ENCODE data around the gene CTSZ. TPM values are rescaled to one million over a fixed set of nuclear protein-coding genes. Genes with fewer than 3 reads are reported as not detected.

CTSZ gene
- total and polyA plus RNA-seq, 10 of the 15 experiments (the other 5 are each of a cell fraction or from before 2014, with no cell fraction given): 6.0 to 301 (median 154) TPM

GRCh38 chr20:58980711-58981627 lies 26.1 kb downstream of the CTSZ start, which contains the start of gene NELFCD:
TSS of gene NELFCD (plus strand) at chr20:58981256. CDS start at chr20:58981310, 54 bp downstream.
- under 1% methylated on average over 58 of the region's 109 CpGs for WGBS (ENCODE audit: insufficient coverage, insufficient replicate concordance, low lambda C conversion rate, missing lambda C conversion rate)
- DNase-seq (ENCODE audit: low read depth, low spot score) (no peak), ATAC-seq (peak; percentile 68), FAIRE-seq (no peak)
- Histone ChIP-seq H3K4me3 (peak within 1 kb of the TSS; percentile 99), H3K9me3 (replicated peaks; ENCODE audit: control insufficient read depth, insufficient read depth, low read length) (no peaks in the 10 kb centered on the region; the same call in 2 of the 3 replicates), H3K27me3 (replicated peaks in 1 of 2; ENCODE audit: control insufficient read depth in 2 of 2, insufficient read depth in 2 of 2, low read length in 1 of 2) (no peaks in the 10 kb centered on the region), H3K4me1 (ENCODE audit: control insufficient read depth, insufficient read depth, low read length) (peaks cover 38% of the 10 kb centered on the region), H3K4me2 (ENCODE audit: control insufficient read depth, insufficient read depth) (peak within 1 kb of the TSS; percentile 93), H3K79me2 (ENCODE audit: control insufficient read depth, insufficient read depth, low read length) (peaks cover 48% of the 10 kb centered on the region), H4K20me1 (ENCODE audit: control insufficient read depth, insufficient read depth) (no peaks in the 10 kb centered on the region), H3K27ac (ENCODE audit: control insufficient read depth, insufficient read depth) (peak within 1 kb of the TSS; percentile 87), H2AFZ (ENCODE audit: control insufficient read depth, low read depth, low read length) (peak within 1 kb of the TSS; percentile 83), H3K9ac (ENCODE audit: control insufficient read depth, insufficient read depth, low read length) (peak within 1 kb of the TSS; percentile 90), H3K36me3 (ENCODE audit: control insufficient read depth in 2 of 2, insufficient read depth in 2 of 2, low read length in 1 of 2) (no peaks in the 10 kb centered on the region)
- intact Hi-C loops (cut with micrococcal nuclease; ENCODE audit: unreplicated experiment): loop anchor here (2.0 to 10.0 kb wide), 4 partner anchors 54 to 326 kb away; partner anchors contain the start of genes ATP5F1E and STX16
- SMC1A ChIA-PET (ENCODE audit: uncharacterized antibody, unreplicated experiment): interaction anchor here (1.4 to 3.0 kb wide), 5 partner anchors 13 to 96 kb away, joined by 3 to 16 read pairs (median 8); no protein-coding TSS in a partner anchor
- POLR2A ChIA-PET: interaction anchor here (0.6 to 2.0 kb wide), 9 partner anchors 9 to 92 kb away, joined by 3 to 13 read pairs (median 4); partner anchors contain the start of gene ATP5F1E
- in situ Hi-C loops (cut with MboI): loop anchor here (5.0 kb wide), 1 partner anchor 74 kb away; no protein-coding TSS in a partner anchor
- CTCF ChIA-PET: interaction anchor here (0.6 to 2.1 kb wide), 4 partner anchors 27 to 955 kb away, joined by 3 to 8 read pairs (median 5); no protein-coding TSS in a partner anchor
- RAD21 ChIA-PET (ENCODE audit: unreplicated experiment): interaction anchor here (0.6 to 4.3 kb wide), 8 partner anchors 11 to 326 kb away, joined by 3 to 23 read pairs (median 4); partner anchors contain the start of gene ATP5F1E
- TSS peak; percentile 89 for BruUV-seq (replicated peaks)
- 0 out of 2 replicates have a peak, but pooled peaks have one; percentile 15 for TF ChIP-seq SMC3 (IDR thresholded peaks at IDR 0.05; ENCODE audit: borderline replicate concordance, low read length)
- no peak; the same call in 2 of the 3 replicates for TF ChIP-seq POU2F2 (IDR thresholded peaks at IDR 0.05; ENCODE audit: borderline replicate concordance, low read depth, low read length)
- 0 out of 2 replicates have a peak, but pooled peaks have one; percentile 37 for TF ChIP-seq HDAC2 (IDR thresholded peaks at IDR 0.05)
- no peak for TF ChIP-seq ZBTB33 (IDR thresholded peaks at IDR 0.05)
- TF ChIP-seq STAT3 (IDR thresholded peaks at IDR 0.05; ENCODE audit: low read depth, low read length): no peak
- no peak for TF ChIP-seq SP1 (IDR thresholded peaks at IDR 0.05; ENCODE audit: low read depth, low read length)
- peak; percentile 23 for TF ChIP-seq MEF2B (IDR thresholded peaks at IDR 0.05; ENCODE audit: partially characterized antibody, poor library complexity, severe bottlenecking)
- TF ChIP-seq CUX1 (IDR thresholded peaks at IDR 0.05; ENCODE audit: insufficient replicate concordance, low read depth, low read length): no peak
- no peak for TF ChIP-seq CEBPB (IDR thresholded peaks at IDR 0.05; ENCODE audit: borderline replicate concordance in 1 of 2, low read depth in 2 of 2, low read length in 2 of 2)
- peak; percentile 56; the same call in 1 of the 2 replicates for TF ChIP-seq CHD4 (IDR thresholded peaks at IDR 0.05)
- no peak for TF ChIP-seq FOXK2 (IDR thresholded peaks at IDR 0.05)
- TF ChIP-seq RFX5 (IDR thresholded peaks at IDR 0.05; ENCODE audit: low read depth, low read length): no peak
- peak; percentile 26; the same call in 1 of the 2 replicates for TF ChIP-seq ZBED1 (IDR thresholded peaks at IDR 0.05; ENCODE audit: borderline replicate concordance)
- no peak for TF ChIP-seq RUNX3 (IDR thresholded peaks at IDR 0.05; ENCODE audit: low read length)
- TF ChIP-seq CBX5 (IDR thresholded peaks at IDR 0.05; ENCODE audit: low read depth): no peak
- TF ChIP-seq TARDBP (IDR thresholded peaks at IDR 0.05; ENCODE audit: borderline replicate concordance): no peak
- peak; percentile 86 for TF ChIP-seq PML (IDR thresholded peaks at IDR 0.05; ENCODE audit: low read length)

Data from GM12878 (cell line).